Muscle of arm (tissue), 14 donors: ENCODE data around the gene TP63. TPM values are rescaled to one million over a fixed set of nuclear protein-coding genes. Genes with fewer than 3 reads are reported as not detected.
"Not testable (repeated sequence)": the region's sequence is repeated elsewhere in the genome, so short reads cannot be mapped to it uniquely, and the experiment has no call there.

Experiments
- DNase-seq: peaks from one replicate; pipeline ENCODE4 v3.0.0-alpha.2; 2013
- long read RNA-seq, 11 donors: transcript quantifications; one replicate each; lab custom pipeline, GENCODE V29; 2026
- polyA plus RNA-seq, 12 donors: library from polyadenylated mRNA; unstranded; fragments of 120-200 nt; gene quantifications; one replicate each; pipeline ENCODE4 v1.2.1, GENCODE V29; 2013; ENCODE audit not compliant: insufficient read length in 12 of 12

TP63 gene
- polyA plus RNA-seq = 100 to 1,000 TPM in 1 of 12 donors, 10 to 100 TPM in 9, 1 to 10 TPM in 1, not detected in 1; 6.9 to 111 (median 15.9) TPM
- long read RNA-seq, donor 1 = 0 reads
- long read RNA-seq, donor 2, full-length matches to known transcripts = 2 of 2 reads
- long read RNA-seq, donor 2, partial matches to known transcripts = 0 of 2 reads
- long read RNA-seq, donor 2, other reads (novel, unspliced or antisense) = 0 of 2 reads
- long read RNA-seq, donor 3 = 0 reads
- long read RNA-seq, donor 4 = 0 reads
- long read RNA-seq, donor 5 = 0 reads
- long read RNA-seq, donor 6 = 0 reads
- long read RNA-seq, donor 7, partial matches to known transcripts = 0 of 1 reads
- long read RNA-seq, donor 7, other reads (novel, unspliced or antisense) = 0 of 1 reads
- long read RNA-seq, donor 8 = 0 reads
- long read RNA-seq, donor 9, full-length matches to known transcripts = 2 of 2 reads
- long read RNA-seq, donor 9, partial matches to known transcripts = 0 of 2 reads
- long read RNA-seq, donor 9, other reads (novel, unspliced or antisense) = 0 of 2 reads
- long read RNA-seq, donor 10, partial matches to known transcripts = 0 of 1 reads
- long read RNA-seq, donor 10, other reads (novel, unspliced or antisense) = 0 of 1 reads
- long read RNA-seq, donor 11 = 0 reads

- no peak for DNase-seq
These were observed at the start of gene TP63 for GRCh38 chr3:189631373-189631408. Gene TP63, plus strand, starts transcription at chr3:189631389. Its CDS starts 127 bp downstream, at chr3:189631516.

GRCh38 chr3:189582179-189582578 lies 49.0 kb upstream of the TP63 start:
- no peak for DNase-seq

GRCh38 chr3:189584645-189585044 lies 46.5 kb upstream of the TP63 start:
- DNase-seq = no peak

- no peak for DNase-seq
These were observed 44.1 kb upstream of the TP63 start for GRCh38 chr3:189586941-189587663.

GRCh38 chr3:189587664-189588040 lies 43.5 kb upstream of the TP63 start:
- no peak for DNase-seq

- no peak for DNase-seq
These were observed 43.1 kb upstream of the TP63 start for GRCh38 chr3:189588070-189588469.

GRCh38 chr3:189588475-189589178 lies 42.6 kb upstream of the TP63 start:
- no peak for DNase-seq

- no peak for DNase-seq
These were observed 42.0 kb upstream of the TP63 start for GRCh38 chr3:189589179-189589569.

- no peak for DNase-seq
These were observed 41.0 kb upstream of the TP63 start for GRCh38 chr3:189590223-189590622.

GRCh38 chr3:189593581-189593980 lies 37.6 kb upstream of the TP63 start:
- DNase-seq = no peak

- not testable (repeated sequence) for DNase-seq
These were observed 34.9 kb upstream of the TP63 start for GRCh38 chr3:189596078-189596979.

GRCh38 chr3:189597918-189598317 lies 33.3 kb upstream of the TP63 start:
- DNase-seq = no peak

- no peak for DNase-seq
These were observed 32.5 kb upstream of the TP63 start for GRCh38 chr3:189598530-189599225.

GRCh38 chr3:189602471-189602870 lies 28.7 kb upstream of the TP63 start:
- DNase-seq = no peak

GRCh38 chr3:189605717-189606116 lies 25.5 kb upstream of the TP63 start:
- DNase-seq = no peak

GRCh38 chr3:189606774-189607173 lies 24.4 kb upstream of the TP63 start:
- no peak for DNase-seq

- DNase-seq = not testable (repeated sequence)
These were observed 18.5 kb upstream of the TP63 start for GRCh38 chr3:189612641-189613040.

GRCh38 chr3:189613122-189613521 lies 18.1 kb upstream of the TP63 start:
- no peak for DNase-seq

GRCh38 chr3:189621948-189622603 lies 9.1 kb upstream of the TP63 start:
- DNase-seq = no peak

- no peak for DNase-seq
These were observed 8.6 kb upstream of the TP63 start for GRCh38 chr3:189622629-189623028.

GRCh38 chr3:189624130-189624529 lies 7.1 kb upstream of the TP63 start:
- no peak for DNase-seq
